Measurements from ENCODE around the gene TEX22. TPM values are rescaled to one million over a fixed set of nuclear protein-coding genes. Genes with fewer than 3 reads are reported as not detected.

TEX22 gene
- total RNA-seq, 1 donor from 2014 or later = 0.60 TPM

DNA sequence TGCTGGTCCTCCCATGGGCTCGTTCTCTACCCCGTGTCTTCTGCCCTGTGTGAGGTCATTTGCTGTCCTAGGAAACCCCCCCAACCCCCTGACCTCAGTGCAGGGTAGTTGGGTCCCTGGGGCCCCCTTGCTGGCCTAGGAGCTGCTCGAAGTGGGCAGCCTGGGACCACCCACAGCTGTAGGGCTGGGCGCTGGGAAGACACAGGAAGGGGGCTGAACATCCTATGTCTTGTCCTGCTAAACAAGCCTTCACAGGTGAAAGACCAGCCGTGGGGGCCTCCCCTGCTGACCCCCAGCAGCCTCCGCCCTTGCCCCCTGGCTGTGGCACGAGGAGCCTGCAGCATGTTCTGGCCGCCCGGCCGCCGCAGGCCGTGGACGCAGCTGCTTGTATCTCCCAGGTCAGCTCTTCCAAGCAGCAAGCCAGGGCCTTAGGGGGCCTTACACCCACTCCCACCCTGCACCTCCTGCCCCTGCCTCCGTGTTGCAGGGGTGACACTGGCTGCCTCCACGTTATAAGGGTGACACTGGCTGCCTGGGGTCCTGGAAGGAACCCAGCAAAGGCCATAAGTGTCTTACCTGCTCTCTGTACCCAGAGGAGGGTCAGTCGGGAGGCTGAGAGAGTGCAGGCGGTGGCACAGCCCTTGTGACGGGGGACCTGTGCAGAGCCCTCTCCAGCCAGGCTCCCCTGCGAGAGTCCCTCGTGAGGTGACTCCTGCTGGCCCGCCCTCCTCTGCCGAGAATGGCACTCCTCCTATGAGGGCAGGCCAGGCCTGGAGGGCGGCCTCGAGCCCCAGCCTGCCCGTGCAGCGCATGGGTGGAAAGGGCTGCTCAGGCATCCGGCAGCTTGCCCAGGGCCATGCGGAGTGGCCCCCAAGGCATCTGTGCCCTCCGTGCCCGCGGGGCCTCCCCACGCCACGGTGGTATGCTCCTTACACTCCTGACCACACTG lies 11.5 kb upstream of the TEX22 start:
- H3K27ac Mint-ChIP-seq (ENCODE audit: unreplicated experiment) = no peak overlapping the region
- no peaks in the 10 kb centered on the region for H3K9me3 Mint-ChIP-seq (ENCODE audit: low read depth)
- DNase-seq (ENCODE audit: low spot score) = peak; percentile 92
- H3K36me3 Mint-ChIP-seq (ENCODE audit: low read depth) = peaks cover 10% of the 10 kb centered on the region
- TF ChIP-seq CTCF (IDR thresholded peaks at IDR 0.05) = no peak
- H3K4me1 Mint-ChIP-seq (ENCODE audit: low read depth) = no peaks in the 10 kb centered on the region
- no peaks in the 10 kb centered on the region for H3K27me3 Mint-ChIP-seq (ENCODE audit: low read depth)
- no peak overlapping the region for H3K4me3 Mint-ChIP-seq (ENCODE audit: unreplicated experiment)

GRCh38 chr14:105387530-105387922 lies 10.8 kb upstream of the TEX22 start:
- Mint-ChIP-seq H3K36me3 (ENCODE audit: low read depth) (peaks cover 10% of the 10 kb centered on the region), H3K27me3 (ENCODE audit: low read depth) (no peaks in the 10 kb centered on the region), H3K27ac (ENCODE audit: unreplicated experiment) (no peak overlapping the region), H3K4me1 (ENCODE audit: low read depth) (no peaks in the 10 kb centered on the region), H3K4me3 (ENCODE audit: unreplicated experiment) (no peak overlapping the region), H3K9me3 (ENCODE audit: low read depth) (no peaks in the 10 kb centered on the region)
- peak; percentile 67 for DNase-seq (ENCODE audit: low spot score)
- TF ChIP-seq CTCF (IDR thresholded peaks at IDR 0.05) = no peak

DNA sequence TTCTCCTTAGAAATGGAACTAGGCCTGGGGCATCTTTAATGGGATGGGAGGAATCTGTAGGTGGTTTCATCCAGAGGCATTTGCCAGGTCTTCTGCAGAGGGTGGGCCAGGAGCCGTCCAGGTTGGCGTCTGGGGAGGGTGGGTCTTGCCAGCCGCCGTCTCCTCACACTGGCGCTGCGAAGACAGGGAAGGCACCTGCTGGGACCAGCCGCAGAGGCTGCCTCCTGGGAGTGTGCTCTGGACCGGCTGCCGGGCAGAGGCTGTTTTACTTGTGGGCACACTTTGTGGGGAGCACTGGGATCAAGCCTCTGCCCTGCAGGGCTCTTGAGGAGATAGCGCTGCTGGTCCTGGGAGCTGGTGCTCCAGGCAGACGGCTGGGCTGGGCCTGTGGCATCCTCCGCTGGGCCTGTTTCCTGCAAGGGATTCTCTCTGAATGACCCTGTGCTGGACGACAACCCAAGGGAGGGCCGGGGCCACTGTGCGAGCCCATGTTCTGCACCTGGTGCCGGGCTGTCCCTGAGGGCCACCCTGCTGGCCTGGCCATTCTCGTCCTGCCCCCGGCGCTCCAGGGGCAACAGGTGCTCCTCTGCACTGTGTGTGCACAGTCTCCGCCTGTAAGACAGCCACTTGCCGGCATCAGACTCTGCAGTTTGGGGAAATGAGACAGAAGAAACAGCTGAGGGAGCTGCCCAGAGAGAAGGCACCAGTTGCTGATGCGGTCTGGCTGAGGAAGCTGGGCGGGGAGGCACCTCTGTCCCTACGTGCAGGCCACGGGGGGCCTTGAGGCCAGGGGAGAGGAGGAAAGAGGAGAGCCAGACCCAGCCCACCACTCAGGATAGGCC lies 10.0 kb upstream of the TEX22 start:
- H3K4me3 Mint-ChIP-seq (ENCODE audit: unreplicated experiment) = no peak overlapping the region
- peaks cover 10% of the 10 kb centered on the region for H3K36me3 Mint-ChIP-seq (ENCODE audit: low read depth)
- no peaks in the 10 kb centered on the region for H3K4me1 Mint-ChIP-seq (ENCODE audit: low read depth)
- H3K27ac Mint-ChIP-seq (ENCODE audit: unreplicated experiment) = no peak overlapping the region
- TF ChIP-seq CTCF (IDR thresholded peaks at IDR 0.05) = no peak
- H3K9me3 Mint-ChIP-seq (ENCODE audit: low read depth) = no peaks in the 10 kb centered on the region
- peak; percentile 70 for DNase-seq (ENCODE audit: low spot score)
- no peaks in the 10 kb centered on the region for H3K27me3 Mint-ChIP-seq (ENCODE audit: low read depth)

GRCh38 chr14:105388976-105389375 lies 9.4 kb upstream of the TEX22 start:
- H3K36me3 Mint-ChIP-seq (ENCODE audit: low read depth) = peaks cover 6% of the 10 kb centered on the region
- H3K4me3 Mint-ChIP-seq (ENCODE audit: unreplicated experiment) = no peak overlapping the region
- no peak overlapping the region for H3K27ac Mint-ChIP-seq (ENCODE audit: unreplicated experiment)
- H3K27me3 Mint-ChIP-seq (ENCODE audit: low read depth) = no peaks in the 10 kb centered on the region
- H3K9me3 Mint-ChIP-seq (ENCODE audit: low read depth) = no peaks in the 10 kb centered on the region
- TF ChIP-seq CTCF (IDR thresholded peaks at IDR 0.05) = no peak
- no peaks in the 10 kb centered on the region for H3K4me1 Mint-ChIP-seq (ENCODE audit: low read depth)
- peak; percentile 72 for DNase-seq (ENCODE audit: low spot score)

GRCh38 chr14:105389534-105389933 lies 8.8 kb upstream of the TEX22 start:
- H3K27me3 Mint-ChIP-seq (ENCODE audit: low read depth) = no peaks in the 10 kb centered on the region
- no peak overlapping the region for H3K27ac Mint-ChIP-seq (ENCODE audit: unreplicated experiment)
- peak; percentile 88 for DNase-seq (ENCODE audit: low spot score)
- H3K36me3 Mint-ChIP-seq (ENCODE audit: low read depth) = peaks cover 6% of the 10 kb centered on the region
- H3K4me3 Mint-ChIP-seq (ENCODE audit: unreplicated experiment) = no peak overlapping the region
- no peak for TF ChIP-seq CTCF (IDR thresholded peaks at IDR 0.05)
- H3K4me1 Mint-ChIP-seq (ENCODE audit: low read depth) = no peaks in the 10 kb centered on the region
- H3K9me3 Mint-ChIP-seq (ENCODE audit: low read depth) = no peaks in the 10 kb centered on the region
